K562 (cell line): ENCODE data around the gene PPP1R37. TPM values are rescaled to one million over a fixed set of nuclear protein-coding genes. Genes with fewer than 3 reads are reported as not detected.
A peak's percentile ranks its signal among the peaks of the same experiment; 100 is the strongest.

Experiments
- CTCFL ChIP-seq: IDR thresholded peaks from 2 replicates; pipeline ENCODE4 v1.6.1; 2011; ENCODE audit warnings: borderline replicate concordance, low read depth, mild to moderate bottlenecking, moderate library complexity, low read length; ENCODE audit not compliant: insufficient read depth, poor library complexity, severe bottlenecking
- CXXC5 ChIP-seq: fragments of 250-450 bp; sonication (Bioruptor Pico); IDR thresholded peaks from 2 replicates; pipeline ENCODE4 v1.8.0; 2022; ENCODE audit warnings: inconsistent platforms, mild to moderate bottlenecking, moderate library complexity
- DEAF1 ChIP-seq: fragments of 450-650 bp; formaldehyde crosslinking; IDR thresholded peaks from 2 replicates; pipeline ENCODE4 v1.4.0; 2020; ENCODE audit warnings: mild to moderate bottlenecking, moderate library complexity
- HSF4 ChIP-seq: fragments of 250-450 bp; sonication (Bioruptor Pico); IDR thresholded peaks from 2 replicates; pipeline ENCODE4 v2.1.2; 2022; ENCODE audit warnings: mild to moderate bottlenecking, moderate library complexity, borderline replicate concordance
- LCOR ChIP-seq: sonication (generic); formaldehyde crosslinking; IDR thresholded peaks from 2 replicates; pipeline ENCODE4 v1.8.0; 2022; ENCODE audit warnings: mild to moderate bottlenecking, missing genetic modification reagents
- MAFK ChIP-seq: IDR thresholded peaks from 2 replicates; pipeline ENCODE4 v1.6.1; 2011; ENCODE audit warnings: low read length, improper control_type of control experiment
- MIER1 ChIP-seq: fragments of 450-650 bp; IDR thresholded peaks from 2 replicates; pipeline ENCODE4 v1.6.1; 2016; ENCODE audit warnings: antibody characterized with exemption, mild to moderate bottlenecking, low read depth
- NFE2L1 ChIP-seq: fragments of 450-650 bp; IDR thresholded peaks from 2 replicates; pipeline ENCODE4 v1.6.1; 2016; ENCODE audit warnings: missing genetic modification characterization, low read depth, mild to moderate bottlenecking, missing compliant biosample characterization, moderate library complexity, borderline replicate concordance
- PRMT5 ChIP-seq: sonication (generic); formaldehyde crosslinking; IDR thresholded peaks from 2 replicates; pipeline ENCODE4 v1.5.0; 2020; ENCODE audit warnings: missing genetic modification reagents
- RBM39 ChIP-seq: fragments of 200-400 bp; formaldehyde crosslinking; optimal IDR thresholded peaks from 2 replicates; pipeline ENCODE3; 2018; ENCODE audit warnings: low read depth, low read length
- SMAD2 ChIP-seq: fragments of 150-350 bp; IDR thresholded peaks from 2 replicates; pipeline ENCODE4 v1.6.1; 2014; ENCODE audit warnings: low read depth, mild to moderate bottlenecking, low read length
- TOE1 ChIP-seq, 2 experiments: fragments of 450-650 bp in 1 of 2; sonication (generic) in 1 of 2; formaldehyde crosslinking in 1 of 2; IDR thresholded peaks; 2 replicates each; pipeline versions ENCODE4 v1.7.1 to v1.8.0; 2016 to 2022; ENCODE audit warnings: borderline replicate concordance in 2 of 2, mild to moderate bottlenecking in 2 of 2, antibody characterized with exemption in 1 of 2, inconsistent platforms in 1 of 2, low read depth in 1 of 2, missing genetic modification reagents in 1 of 2, moderate library complexity in 1 of 2
- USF1 ChIP-seq: sonication (generic); formaldehyde crosslinking; IDR thresholded peaks from 2 replicates; pipeline ENCODE4 v1.9.0; 2022; ENCODE audit warnings: mild to moderate bottlenecking, missing genetic modification reagents
- ZNF212 ChIP-seq: fragments of 450-650 bp; formaldehyde crosslinking; IDR thresholded peaks from 2 replicates; pipeline ENCODE4 v1.4.0; 2020; ENCODE audit warnings: mild to moderate bottlenecking
- ZNF584 ChIP-seq: fragments of 200-800 bp; sonication (Bioruptor generic); IDR thresholded peaks from 2 replicates; pipeline ENCODE4 v1.6.1; 2016; ENCODE audit warnings: low read depth, mild to moderate bottlenecking, missing genetic modification characterization, missing compliant biosample characterization
- polyA plus RNA-seq, 8 experiments: library from polyadenylated mRNA; depleted of rRNA in 4 of 8; stranded (reverse) in 5 of 8; unstranded in 3 of 8; fragments of >200 nt; fragmentation: Nextera tagmentation in 2 of 8; fragmentation: Illumina TruSeq in 1 of 8; extraction: Ambion mirVana in 2 of 8; extraction: Trizol in 1 of 8; gene quantifications; 2 replicates each; pipeline versions ENCODE4 v1.2.1 to v1.2.3, GENCODE V29; 2011 to 2014; ENCODE audit warnings: inconsistent platforms in 1 of 8, missing spikeins in 1 of 8
- total RNA-seq, 7 experiments: library from RNA; depleted of rRNA in 6 of 7; stranded (reverse); fragments of >200 nt in 6 of 7; fragmentation: Illumina TruSeq in 2 of 7; extraction: Trizol in 2 of 7; gene quantifications; 2 replicates each; pipeline versions ENCODE4 v1.2.1 to v1.2.3, GENCODE V29; 2011 to 2021; ENCODE audit warnings: low replicate concordance in 1 of 7
- TF ChIP-seq, protein P1 (sequence below): fragments of 450-650 bp; formaldehyde crosslinking; IDR thresholded peaks from 2 replicates; pipeline ENCODE4 v1.4.0; 2022; ENCODE audit warnings: mild to moderate bottlenecking, moderate library complexity
- TF ChIP-seq, protein P2 (sequence below): sonication (generic); formaldehyde crosslinking; IDR thresholded peaks from 2 replicates; pipeline ENCODE4 v1.8.0; 2022; ENCODE audit warnings: missing genetic modification reagents, mild to moderate bottlenecking, moderate library complexity, borderline replicate concordance
- TF ChIP-seq, protein P3 (sequence below): fragments of 450-650 bp; conservative IDR thresholded peaks from 2 replicates; pipeline ENCODE4 v1.6.1; 2016; ENCODE audit warnings: missing genetic modification characterization, low read depth, mild to moderate bottlenecking, missing compliant biosample characterization, moderate library complexity

The PPP1R37 gene
- total and polyA plus RNA-seq, 9 of the 15 experiments (the other 6 are each of a cell fraction or from before 2014, with no cell fraction given), result 0.04 to 20.3 (median 7.3) TPM

DNA sequence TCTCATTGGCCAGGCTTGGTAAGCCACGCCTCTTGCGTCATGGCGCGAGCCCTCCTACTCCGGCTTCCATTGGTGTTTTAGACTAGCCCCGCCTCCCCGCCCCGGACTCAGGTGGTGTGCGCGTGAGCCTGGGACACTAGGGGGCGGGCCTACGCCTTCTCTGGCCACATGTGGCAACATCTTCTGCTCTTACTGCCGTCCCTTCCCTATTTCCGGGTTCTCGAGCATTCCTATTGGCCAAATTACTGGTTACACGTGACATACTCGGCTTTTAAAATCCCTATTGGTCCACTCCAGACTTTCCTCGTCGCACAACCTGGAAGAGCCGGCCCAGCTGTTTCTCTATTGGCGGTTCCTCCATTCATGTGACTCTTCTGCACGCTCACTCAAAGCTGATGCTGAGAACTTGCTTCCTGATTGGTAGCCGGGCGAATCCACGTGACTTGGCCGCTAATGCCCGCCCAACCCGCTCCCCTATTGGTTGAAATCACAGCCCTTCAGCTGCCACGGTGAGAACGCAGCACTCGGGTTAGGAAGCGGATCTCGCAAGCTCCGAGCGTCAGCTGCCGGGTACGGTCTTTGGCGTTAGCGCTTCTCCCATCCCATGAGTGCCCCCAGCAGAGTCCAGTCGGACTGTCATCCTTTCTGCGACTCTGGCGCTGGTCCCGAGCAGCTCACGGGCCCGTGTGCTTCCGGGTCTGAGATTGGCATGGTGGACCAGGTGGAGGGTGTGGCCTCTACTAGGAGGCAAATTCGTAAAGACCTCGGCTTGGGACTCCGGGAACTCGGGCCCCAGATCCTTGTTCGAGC, 85.5 kb downstream of the PPP1R37 start, which contains the start of gene BLOC1S3 (continued):
- no peak for TF ChIP-seq HSF4 (CRISPR knock-in tag)
- TF ChIP-seq, protein P1, sequence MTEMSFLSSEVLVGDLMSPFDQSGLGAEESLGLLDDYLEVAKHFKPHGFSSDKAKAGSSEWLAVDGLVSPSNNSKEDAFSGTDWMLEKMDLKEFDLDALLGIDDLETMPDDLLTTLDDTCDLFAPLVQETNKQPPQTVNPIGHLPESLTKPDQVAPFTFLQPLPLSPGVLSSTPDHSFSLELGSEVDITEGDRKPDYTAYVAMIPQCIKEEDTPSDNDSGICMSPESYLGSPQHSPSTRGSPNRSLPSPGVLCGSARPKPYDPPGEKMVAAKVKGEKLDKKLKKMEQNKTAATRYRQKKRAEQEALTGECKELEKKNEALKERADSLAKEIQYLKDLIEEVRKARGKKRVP (CRISPR knock-in tag), result no peak
- TF ChIP-seq LCOR (CRISPR knock-in tag), result no peak
- no peak for TF ChIP-seq NFE2L1 (tag)
- TF ChIP-seq CTCFL, result peak; percentile 73
- TF ChIP-seq, protein P2, sequence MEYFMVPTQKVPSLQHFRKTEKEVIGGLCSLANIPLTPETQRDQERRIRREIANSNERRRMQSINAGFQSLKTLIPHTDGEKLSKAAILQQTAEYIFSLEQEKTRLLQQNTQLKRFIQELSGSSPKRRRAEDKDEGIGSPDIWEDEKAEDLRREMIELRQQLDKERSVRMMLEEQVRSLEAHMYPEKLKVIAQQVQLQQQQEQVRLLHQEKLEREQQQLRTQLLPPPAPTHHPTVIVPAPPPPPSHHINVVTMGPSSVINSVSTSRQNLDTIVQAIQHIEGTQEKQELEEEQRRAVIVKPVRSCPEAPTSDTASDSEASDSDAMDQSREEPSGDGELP (CRISPR knock-in tag), result peak; percentile 95
- TF ChIP-seq CXXC5, result peak; percentile 91
- peak; percentile 98 for TF ChIP-seq TOE1 (IDR thresholded peaks at IDR 0.05; ENCODE audit: borderline replicate concordance)
- TF ChIP-seq TOE1 (CRISPR knock-in tag; IDR thresholded peaks at IDR 0.05; ENCODE audit: borderline replicate concordance, low read depth), result no peak
- no peak for TF ChIP-seq PRMT5 (CRISPR knock-in tag)
- no peak for TF ChIP-seq MIER1
- TF ChIP-seq SMAD2, result no peak
- TF ChIP-seq RBM39, result no peak
- no peak for TF ChIP-seq ZNF212 (CRISPR knock-in tag)
- TF ChIP-seq, protein P3, sequence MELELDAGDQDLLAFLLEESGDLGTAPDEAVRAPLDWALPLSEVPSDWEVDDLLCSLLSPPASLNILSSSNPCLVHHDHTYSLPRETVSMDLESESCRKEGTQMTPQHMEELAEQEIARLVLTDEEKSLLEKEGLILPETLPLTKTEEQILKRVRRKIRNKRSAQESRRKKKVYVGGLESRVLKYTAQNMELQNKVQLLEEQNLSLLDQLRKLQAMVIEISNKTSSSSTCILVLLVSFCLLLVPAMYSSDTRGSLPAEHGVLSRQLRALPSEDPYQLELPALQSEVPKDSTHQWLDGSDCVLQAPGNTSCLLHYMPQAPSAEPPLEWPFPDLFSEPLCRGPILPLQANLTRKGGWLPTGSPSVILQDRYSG, result no peak
- TF ChIP-seq ZNF584 (CRISPR knock-in tag), result no peak
- TF ChIP-seq USF1 (CRISPR knock-in tag), result peak; percentile 95
- TF ChIP-seq DEAF1 (CRISPR knock-in tag), result no peak
- no peak for TF ChIP-seq MAFK
